ENCODE measurements around the gene ZC3H8.

- TF ChIP-seq CTCF (IDR thresholded peaks at IDR 0.05): no peak
- TF ChIP-seq POLR2A (IDR thresholded peaks at IDR 0.05): no peak
These were observed 71.4 kb downstream of the ZC3H8 start for GRCh38 chr2:112183327-112184025.

Measured in breast epithelium (tissue), 3 donors.